Activated naive CD4-positive, alpha-beta T cell treated with anti-CD3 and anti-CD28 coated beads, Interleukin-2, amount 50 U/mL, for 72 hours (primary cell): ENCODE measurements around the gene GPR85. TPM values are rescaled to one million over a fixed set of nuclear protein-coding genes. Genes with fewer than 3 reads are reported as not detected.
A peak's percentile ranks its signal among the peaks of the same experiment; 100 is the strongest.
"Not testable (repeated sequence)": the region's sequence is repeated elsewhere in the genome, so short reads cannot be mapped to it uniquely, and the experiment has no call there.

ENCODE experiments used
- ATAC-seq, 2 donors: fragments of 150-1000 bp; cut with Tn5 transposase; 2 replicates each; pipeline ENCODE4 v1.10.0; 2021; ENCODE audit warnings: mild to moderate bottlenecking in 2 of 2, moderate library complexity in 2 of 2
- DNase-seq, 2 donors: peaks; one replicate each; pipeline ENCODE4 v3.0.0; 2021 to 2022; ENCODE audit warnings: low spot score in 2 of 2
- H3K27ac Mint-ChIP-seq, 2 donors: one replicate each; pipeline ENCODE4 v1.8.0; 2022; ENCODE audit warnings: mild to moderate bottlenecking in 2 of 2, mixed read lengths in 2 of 2
- H3K36me3 Mint-ChIP-seq, 2 donors: one replicate each; pipeline ENCODE4 v1.8.0; 2022; ENCODE audit warnings: mixed read lengths in 2 of 2
- H3K9me3 Mint-ChIP-seq, 2 donors: one replicate each; pipeline ENCODE4 v1.8.0; 2022; ENCODE audit warnings: mixed read lengths in 2 of 2
- total RNA-seq, 2 donors: library from RNA; stranded (reverse); gene quantifications; one replicate each; pipeline ENCODE4 v1.2.3, GENCODE V29; 2022

Gene GPR85
- under 1 TPM in 1 of 2 donors, not detected in 1; 0.09 TPM for total RNA-seq

GRCh38 chr7:113086431-113086888 is at the start of gene GPR85:
GPR85 (minus strand) TSS chr7:113086827; CDS start chr7:113084721, 2,106 bp downstream.
- Mint-ChIP-seq H3K27ac (no peak within 1 kb of the TSS), H3K36me3 (no peaks in the 10 kb centered on the region), H3K9me3 (no peaks in the 10 kb centered on the region)
- peak in 1 of 2 donors; percentile 37 for DNase-seq
- peak; percentile 33 to 92 for ATAC-seq

DNA sequence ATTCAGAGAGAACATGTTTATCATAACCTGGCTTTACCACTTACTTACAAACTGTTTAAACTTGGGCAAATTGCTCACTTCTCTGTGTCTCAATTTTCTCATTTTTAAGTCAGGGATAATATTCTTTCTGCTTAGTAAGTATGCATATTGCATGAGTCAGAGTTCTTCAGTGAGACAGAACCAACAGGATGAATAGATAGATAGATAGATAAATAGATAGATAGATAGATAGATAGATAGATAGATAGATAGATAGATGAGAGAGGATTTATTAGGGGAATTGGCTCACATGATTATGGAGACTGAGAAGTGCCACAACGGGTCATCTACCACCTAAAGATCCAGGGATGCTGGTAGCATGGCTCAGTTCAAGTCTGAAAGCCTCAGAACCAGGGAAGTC is 47.4 kb upstream of the GPR85 start:
- DNase-seq, result no peak
- H3K9me3 Mint-ChIP-seq, result peaks cover 0 to 5% of the 10 kb centered on the region in 2 donors
- H3K27ac Mint-ChIP-seq, result no peak overlapping the region
- ATAC-seq, result no peak
- H3K36me3 Mint-ChIP-seq, result no peaks in the 10 kb centered on the region

DNA sequence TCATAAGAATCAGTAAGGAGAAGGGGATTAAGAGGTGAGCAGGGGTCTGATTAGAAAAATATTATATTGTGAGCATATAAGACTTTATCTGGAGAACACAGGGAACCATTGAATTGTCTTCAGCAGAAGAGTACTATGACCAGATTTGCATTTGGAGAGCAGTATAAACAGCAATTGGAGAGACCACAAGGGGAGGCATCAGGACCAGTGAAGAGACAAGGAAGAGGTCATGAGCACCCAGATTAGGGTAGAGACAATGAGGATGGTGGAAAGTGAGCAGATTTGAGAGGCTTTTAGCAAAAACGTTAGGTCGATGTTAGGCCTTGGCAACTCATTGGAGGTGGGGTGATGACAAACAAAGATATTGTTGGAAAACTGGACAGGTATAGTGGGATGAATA is 44.7 kb upstream of the GPR85 start:
- ATAC-seq (no peak), DNase-seq (no peak)
- Mint-ChIP-seq H3K27ac (no peak overlapping the region), H3K9me3 (peaks cover 0 to 5% of the 10 kb centered on the region in 2 donors), H3K36me3 (no peaks in the 10 kb centered on the region)

DNA sequence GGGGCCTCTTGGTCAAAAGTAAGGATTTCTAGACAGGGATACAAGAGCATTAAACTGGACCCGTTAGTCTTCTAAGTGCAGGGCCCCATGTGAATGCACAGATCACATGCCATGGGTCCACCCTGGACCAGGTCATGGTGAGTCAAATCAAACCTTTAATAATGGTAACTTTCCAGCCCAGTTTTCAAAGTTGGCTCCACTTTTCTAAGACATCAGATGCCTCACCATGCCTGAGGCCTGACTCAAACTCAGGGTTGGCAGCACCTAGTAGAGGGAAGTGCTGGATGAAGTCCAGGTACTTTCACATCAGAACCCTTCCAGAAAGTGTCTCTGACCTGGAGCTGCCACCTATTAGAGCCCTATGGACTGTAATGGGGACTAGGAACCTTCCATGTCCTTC is 41.4 kb upstream of the GPR85 start:
- H3K9me3 Mint-ChIP-seq, result peaks cover 0 to 5% of the 10 kb centered on the region in 2 donors
- no peak overlapping the region for H3K27ac Mint-ChIP-seq
- DNase-seq, result no peak
- no peaks in the 10 kb centered on the region for H3K36me3 Mint-ChIP-seq
- no peak for ATAC-seq

- no peak for ATAC-seq
- Mint-ChIP-seq H3K27ac (no peak overlapping the region), H3K9me3 (peaks cover 0 to 5% of the 10 kb centered on the region in 2 donors), H3K36me3 (peaks cover 0 to 6% of the 10 kb centered on the region in 2 donors)
- no peak for DNase-seq
Measured at GRCh38 chr7:113125728-113126127, 39.1 kb upstream of the GPR85 start.

GRCh38 chr7:113122744-113123143 is 36.1 kb upstream of the GPR85 start:
- Mint-ChIP-seq H3K36me3 (peaks cover 6 to 16% of the 10 kb centered on the region in 2 donors), H3K9me3 (peaks cover 0 to 6% of the 10 kb centered on the region in 2 donors), H3K27ac (peak overlapping the region in 1 of 2 donors; percentile 46)
- DNase-seq (no peak), ATAC-seq (peak; percentile 57 to 89)

DNA sequence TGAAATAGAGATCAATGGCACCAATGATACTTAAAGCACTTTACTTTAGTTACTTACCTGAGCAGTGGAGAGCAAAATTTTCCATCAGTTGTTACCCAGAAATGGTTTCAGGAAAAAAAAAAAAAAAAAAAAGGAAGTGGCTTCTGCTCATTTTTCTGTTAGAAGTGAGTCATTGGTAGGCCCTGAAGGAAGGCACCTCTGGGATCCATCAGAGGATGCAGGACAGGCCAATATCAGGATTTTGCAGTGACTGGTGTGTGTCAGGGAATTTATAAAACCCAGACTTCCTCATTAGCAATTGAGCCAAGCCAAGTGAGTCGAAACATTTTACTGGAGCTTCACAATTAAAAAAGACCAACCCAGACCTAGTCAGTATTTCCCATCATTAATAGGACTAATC is 34.0 kb upstream of the GPR85 start:
- Mint-ChIP-seq H3K9me3 (peaks cover 0 to 6% of the 10 kb centered on the region in 2 donors), H3K27ac (peak overlapping the region; percentile 13 to 61), H3K36me3 (peaks cover 11 to 29% of the 10 kb centered on the region in 2 donors)
- DNase-seq (no peak), ATAC-seq (peak in 1 of 2 donors; percentile 3)

- Mint-ChIP-seq H3K9me3 (peaks cover 0 to 6% of the 10 kb centered on the region in 2 donors), H3K36me3 (peaks cover 12 to 36% of the 10 kb centered on the region in 2 donors), H3K27ac (peak overlapping the region in 1 of 2 donors; percentile 92)
- ATAC-seq (no peak), DNase-seq (no peak)
Measured at GRCh38 chr7:113119429-113119828, 32.8 kb upstream of the GPR85 start.

DNA sequence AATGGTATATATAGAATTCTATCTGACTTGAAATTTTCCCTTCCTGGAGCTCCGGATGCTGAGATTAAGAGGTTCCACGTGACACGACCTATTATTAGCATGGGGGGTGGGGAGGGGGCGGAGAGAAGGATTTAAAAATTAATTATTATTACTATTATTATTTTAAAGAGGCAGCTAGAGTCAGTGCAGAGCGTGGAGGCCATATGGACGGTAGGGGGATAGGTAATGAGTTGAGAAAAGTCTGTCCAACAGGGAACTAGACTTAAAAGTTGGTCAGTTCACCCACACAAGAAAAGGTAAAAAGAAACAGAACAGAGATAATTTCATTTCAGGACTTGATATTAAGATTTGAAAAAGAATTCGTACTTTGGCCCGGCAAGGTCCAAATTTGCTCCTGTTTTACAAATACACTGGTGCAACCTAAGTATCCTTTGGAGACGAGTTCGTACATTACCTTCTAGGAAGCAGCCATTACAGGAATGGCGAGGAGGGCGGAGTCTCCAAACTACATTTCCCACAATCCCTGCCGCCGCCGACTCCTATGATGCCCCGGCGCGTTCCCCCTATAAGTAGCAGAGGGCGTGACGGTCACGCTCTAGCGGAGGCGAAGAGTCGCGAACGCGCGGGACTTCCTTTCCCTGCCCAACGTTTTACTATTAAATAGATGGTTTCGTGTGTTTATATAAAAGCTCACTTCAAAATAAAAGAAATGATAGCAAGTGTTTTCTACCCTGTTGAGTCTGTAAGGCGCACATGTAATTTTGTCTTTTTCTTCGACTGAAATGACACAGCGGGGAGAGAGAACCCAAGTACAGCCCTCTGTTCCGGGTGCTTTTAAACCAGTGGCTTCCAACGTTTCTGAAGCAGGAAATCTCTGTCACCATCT is 31.7 kb upstream of the GPR85 start, which contains the start of gene SMIM30:
Gene SMIM30 (minus strand): TSS at position 481 of the 886 bp plus-strand sequence. CDS start 976 bp downstream, outside the sequence.
- Mint-ChIP-seq H3K9me3 (peaks cover 0 to 6% of the 10 kb centered on the region in 2 donors), H3K36me3 (peaks cover 18 to 44% of the 10 kb centered on the region in 2 donors), H3K27ac (peak within 1 kb of the TSS; percentile 92 to 96)
- ATAC-seq (peak; percentile 72 to 96), DNase-seq (peak; percentile 78 to 79)

DNA sequence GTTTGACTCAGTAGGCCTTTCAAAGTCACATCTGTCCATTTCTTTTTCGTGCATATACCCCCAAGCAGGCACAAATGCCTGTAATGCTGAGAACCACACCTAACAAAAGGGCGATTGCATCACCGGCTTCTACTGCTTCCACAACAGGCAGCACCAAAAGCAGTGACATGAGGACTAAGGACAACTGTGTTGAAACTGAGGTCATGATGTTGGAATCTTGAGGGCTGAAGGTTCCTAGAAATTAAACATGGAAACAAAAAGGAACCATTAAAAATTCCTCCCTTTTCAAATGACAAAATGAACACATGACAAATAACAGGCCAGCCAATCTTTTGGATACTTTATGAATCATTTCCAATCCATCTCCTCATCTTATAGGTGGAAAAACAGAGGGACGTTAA is 30.7 kb upstream of the GPR85 start:
- peak overlapping the region; percentile 60 to 86 for H3K27ac Mint-ChIP-seq
- ATAC-seq (peak in 1 of 2 donors; percentile 60), DNase-seq (peak in 1 of 2 donors; percentile 24)
- peaks cover 18 to 54% of the 10 kb centered on the region in 2 donors for H3K36me3 Mint-ChIP-seq
- not testable (repeated sequence) for H3K9me3 Mint-ChIP-seq

DNA sequence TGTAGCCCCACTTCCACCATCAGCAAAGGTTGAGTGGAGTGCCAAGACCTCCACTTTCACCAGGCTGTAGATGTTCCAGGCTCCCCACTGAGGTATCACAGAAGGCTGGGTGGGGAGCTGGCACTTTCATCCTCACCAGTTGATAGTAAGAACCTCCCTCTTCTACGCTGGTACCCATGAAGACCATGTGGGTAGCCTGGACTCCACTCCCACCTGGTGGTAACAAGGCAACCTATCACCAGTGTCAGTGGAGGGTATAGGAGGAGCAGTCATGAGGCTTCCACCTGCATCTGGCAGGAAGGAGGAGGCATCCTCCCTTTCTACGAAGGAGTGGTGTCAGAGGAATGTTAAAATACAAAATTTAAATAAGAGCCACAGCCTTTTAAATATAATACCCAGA is 27.3 kb upstream of the GPR85 start:
- Mint-ChIP-seq H3K27ac (no peak overlapping the region), H3K36me3 (peaks cover 13 to 41% of the 10 kb centered on the region in 2 donors), H3K9me3 (no peaks in the 10 kb centered on the region)
- ATAC-seq (no peak), DNase-seq (no peak)

- H3K9me3 Mint-ChIP-seq, result no peaks in the 10 kb centered on the region
- no peak overlapping the region for H3K27ac Mint-ChIP-seq
- peaks cover 7 to 21% of the 10 kb centered on the region in 2 donors for H3K36me3 Mint-ChIP-seq
- DNase-seq (no peak), ATAC-seq (no peak)
Measured at GRCh38 chr7:113109718-113110117, 23.1 kb upstream of the GPR85 start.

- ATAC-seq, result no peak
- H3K36me3 Mint-ChIP-seq, result no peaks in the 10 kb centered on the region
- no peak for DNase-seq
- no peaks in the 10 kb centered on the region for H3K9me3 Mint-ChIP-seq
- H3K27ac Mint-ChIP-seq, result no peak overlapping the region
Measured at GRCh38 chr7:113100121-113100603, 13.5 kb upstream of the GPR85 start.

DNA sequence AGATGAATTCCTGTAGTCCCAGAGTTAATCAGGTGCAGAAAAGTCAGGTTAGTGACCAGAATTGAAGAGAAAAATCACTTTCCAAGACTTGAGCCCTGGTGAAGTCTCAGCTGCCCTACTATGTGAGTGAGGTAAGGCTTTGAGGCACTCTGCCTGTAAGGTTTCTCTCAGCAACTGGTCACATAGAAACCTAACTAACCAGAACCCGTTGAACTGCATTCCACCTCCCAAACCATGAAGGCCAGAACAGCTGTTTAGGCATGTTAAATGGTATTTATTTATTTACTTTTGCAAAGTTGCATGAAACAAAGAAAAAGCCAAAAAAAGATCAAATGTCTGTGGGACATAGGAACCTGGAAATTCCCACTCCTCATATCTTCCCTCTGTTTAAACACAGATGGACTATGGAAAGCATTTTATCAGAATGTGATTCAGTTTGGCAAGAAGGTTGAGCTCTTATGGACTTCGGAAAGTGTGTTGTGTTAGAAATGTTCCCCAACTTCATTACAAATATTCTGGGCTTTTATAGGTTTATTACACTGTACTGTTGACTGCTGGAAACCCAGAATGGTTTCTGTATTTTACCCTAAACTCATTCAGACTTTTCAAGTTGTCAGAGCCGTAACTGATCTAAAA is 12.8 kb upstream of the GPR85 start:
- Mint-ChIP-seq H3K27ac (no peak overlapping the region), H3K9me3 (no peaks in the 10 kb centered on the region), H3K36me3 (no peaks in the 10 kb centered on the region)
- no peak for DNase-seq
- ATAC-seq, result no peak

GRCh38 chr7:113094517-113095249 is 8.1 kb upstream of the GPR85 start:
- H3K9me3 Mint-ChIP-seq, result no peaks in the 10 kb centered on the region
- H3K36me3 Mint-ChIP-seq, result no peaks in the 10 kb centered on the region
- DNase-seq (no peak), ATAC-seq (no peak)
- H3K27ac Mint-ChIP-seq, result no peak overlapping the region

GRCh38 chr7:113093561-113093960 is 6.9 kb upstream of the GPR85 start:
- Mint-ChIP-seq H3K27ac (no peak overlapping the region), H3K9me3 (no peaks in the 10 kb centered on the region), H3K36me3 (no peaks in the 10 kb centered on the region)
- ATAC-seq, result no peak
- DNase-seq, result no peak
